AG10803 (cell line): ENCODE data around the gene TRPM5.

Experiments
- DNase-seq: peaks from one replicate; pipeline ENCODE4 v3.0.0; 2010; ENCODE audit warnings: low read depth
- H3K4me3 ChIP-seq: 2 replicates; pipeline ENCODE4 v1.5.1; 2011; ENCODE audit warnings: mild to moderate bottlenecking, low read length, control low read depth
- CTCF ChIP-seq: conservative IDR thresholded peaks from 2 replicates; pipeline ENCODE4 v1.5.1; 2011; ENCODE audit warnings: mild to moderate bottlenecking, low read length, control low read depth, inconsistent platforms

Gene TRPM5

DNA sequence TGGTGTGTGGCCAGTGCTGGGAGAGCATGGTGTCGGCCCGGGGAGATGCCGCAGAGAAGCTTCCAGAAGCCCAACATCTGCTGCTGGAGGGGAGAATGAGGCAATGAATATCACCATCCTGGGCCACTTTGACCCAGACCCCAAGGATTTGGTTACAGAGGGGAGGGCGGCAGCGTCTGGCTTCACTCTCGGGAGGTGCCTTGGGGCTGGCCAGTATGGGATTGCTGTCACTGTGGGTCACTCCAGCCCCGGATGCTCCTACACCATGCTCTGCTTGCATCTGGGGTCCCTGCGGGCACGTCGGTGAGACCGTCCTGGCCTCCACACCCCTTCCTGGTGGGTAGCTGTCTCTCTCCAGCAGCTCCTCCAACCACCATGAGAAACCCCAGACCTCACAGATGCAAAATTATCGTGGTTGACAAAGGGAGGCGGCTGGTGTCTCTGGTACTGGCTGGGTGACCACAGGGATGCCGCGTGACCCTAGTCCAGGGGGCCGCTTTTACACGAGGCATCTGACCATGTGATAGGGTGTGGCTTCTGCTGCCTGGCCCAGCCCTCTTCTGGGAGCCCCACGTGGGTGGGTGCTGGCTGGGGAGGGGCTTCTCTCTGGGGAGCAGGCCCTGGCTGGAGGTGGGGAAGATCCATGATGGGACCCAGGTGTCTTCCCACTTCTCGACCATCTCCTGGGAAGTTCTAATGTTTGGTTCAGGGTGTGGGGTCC, 6.2 kb upstream of the TRPM5 start:
- no peak for TF ChIP-seq CTCF
- H3K4me3 ChIP-seq: no peak overlapping the region
- no peak for DNase-seq

DNA sequence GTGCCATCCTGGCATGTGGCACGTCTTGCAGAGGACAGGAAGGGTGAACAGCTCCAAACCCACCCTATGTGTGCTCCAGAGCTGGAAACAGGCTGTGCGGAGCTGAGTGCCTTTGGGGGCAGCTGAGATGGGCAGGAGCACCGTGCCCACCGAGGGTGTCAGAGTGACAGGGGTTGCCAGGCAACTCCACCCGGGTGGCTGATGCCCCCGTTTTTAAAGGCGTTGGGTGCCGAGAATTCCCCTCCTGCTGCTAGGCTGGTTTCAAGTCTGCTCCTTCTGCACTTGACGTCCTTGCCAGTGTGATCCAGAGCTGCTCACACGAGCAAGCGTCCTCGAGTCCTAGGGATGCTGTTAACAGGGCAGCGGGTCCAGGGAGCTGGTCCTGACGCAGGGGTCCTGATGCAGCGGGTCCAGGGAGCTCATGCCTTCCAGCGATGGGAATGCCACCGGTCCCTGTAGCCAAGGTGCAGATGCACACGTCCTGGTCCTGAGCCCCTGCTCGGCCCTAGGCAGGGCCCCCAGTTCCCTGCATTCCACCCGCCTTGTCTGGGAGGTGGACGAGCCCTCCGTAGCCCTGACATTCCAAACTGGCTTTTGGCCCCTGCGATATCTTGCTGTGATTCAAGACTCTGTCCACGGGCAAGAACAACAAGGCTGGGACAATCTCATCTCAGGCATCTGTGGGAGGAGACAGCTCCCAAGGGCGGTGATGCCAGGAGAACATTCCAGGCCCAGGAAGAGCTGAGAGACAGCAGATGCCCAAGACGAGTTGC, 5.4 kb upstream of the TRPM5 start:
- DNase-seq: no peak
- TF ChIP-seq CTCF: no peak
- no peak overlapping the region for H3K4me3 ChIP-seq

DNA sequence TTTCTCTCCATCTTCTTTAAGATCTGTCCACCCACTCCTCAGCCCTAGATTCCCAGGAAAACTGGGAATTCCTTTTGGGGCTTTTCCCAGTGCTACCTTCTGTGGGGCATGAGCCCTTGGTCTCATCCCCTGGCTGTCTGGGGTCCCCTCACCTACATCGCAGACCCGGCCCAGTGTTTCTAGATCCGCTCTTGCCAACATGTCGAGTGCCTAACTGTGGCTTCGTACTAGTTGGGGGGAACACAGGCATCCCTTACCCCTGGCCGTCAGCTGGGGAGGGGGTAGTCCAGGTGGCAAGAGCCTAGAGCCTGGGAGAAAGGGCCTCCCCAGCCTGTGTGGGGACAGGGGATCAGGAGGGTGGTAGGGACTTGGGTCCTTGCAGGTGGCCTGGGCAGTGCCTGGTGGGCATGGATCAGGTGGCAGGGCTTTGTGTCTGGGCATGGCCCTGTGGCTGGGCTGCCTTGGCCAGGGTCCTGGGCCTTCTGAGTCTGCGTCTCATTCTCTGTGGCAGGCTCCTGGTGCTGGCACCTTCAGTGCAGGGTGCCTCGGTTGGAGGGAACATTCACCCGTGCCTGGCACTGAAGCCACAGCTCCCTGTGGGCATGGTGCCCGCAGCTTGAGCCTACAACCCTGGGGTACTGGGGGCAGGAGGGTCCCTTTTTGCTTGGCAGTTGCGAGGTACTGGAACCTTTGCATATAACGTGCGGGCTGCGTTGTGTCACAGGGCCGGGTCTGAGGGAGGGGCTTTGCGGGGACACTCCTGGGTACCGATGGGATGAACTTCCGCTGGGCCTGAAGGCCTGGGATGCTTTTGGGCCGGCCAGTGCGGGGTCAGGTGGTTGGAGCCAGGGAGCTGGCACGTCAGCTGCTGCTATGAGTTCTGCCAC, 4.6 kb upstream of the TRPM5 start:
- no peak for DNase-seq
- TF ChIP-seq CTCF: no peak
- H3K4me3 ChIP-seq: no peak overlapping the region

DNA sequence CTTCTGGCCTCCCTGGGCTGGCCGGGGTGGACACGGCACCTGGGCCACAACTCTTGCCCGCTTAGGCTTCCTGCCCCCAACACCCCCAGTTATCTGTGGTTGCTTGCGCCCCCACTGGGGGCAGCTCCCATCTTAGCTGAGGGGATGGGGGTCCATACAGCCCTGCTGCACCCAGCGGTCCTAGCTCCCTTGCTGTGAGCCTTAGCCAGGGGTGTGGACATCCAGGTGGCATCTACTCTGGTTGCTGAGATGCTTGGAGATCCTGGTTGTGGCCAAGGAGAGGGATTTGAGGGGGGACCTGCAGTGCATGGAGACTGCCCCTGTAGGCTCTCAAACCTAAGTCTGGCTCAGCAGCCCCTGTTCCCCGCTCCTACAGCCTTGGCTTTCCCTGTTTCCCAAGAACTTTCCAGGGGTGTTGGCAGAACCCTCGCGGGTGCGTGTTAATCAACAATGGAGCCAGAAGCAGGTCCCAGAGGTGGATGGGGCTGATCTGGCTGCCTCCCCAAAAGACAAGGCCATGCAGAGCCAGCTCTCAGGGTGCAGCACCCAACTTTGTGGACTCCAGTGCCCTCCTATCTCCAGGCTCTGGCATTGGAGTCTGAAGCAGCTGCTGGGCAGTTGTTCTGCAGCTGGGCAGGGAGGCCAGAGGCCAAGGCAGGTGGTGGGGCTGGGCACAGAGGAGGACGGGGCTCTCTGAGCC, 3.8 kb upstream of the TRPM5 start:
- no peak for TF ChIP-seq CTCF
- no peak for DNase-seq
- H3K4me3 ChIP-seq: no peak overlapping the region

- peak; percentile 8 for DNase-seq
- H3K4me3 ChIP-seq: no peak overlapping the region
- TF ChIP-seq CTCF: no peak
Measured at GRCh38 chr11:2447253-2447950, 3.1 kb upstream of the TRPM5 start.

DNA sequence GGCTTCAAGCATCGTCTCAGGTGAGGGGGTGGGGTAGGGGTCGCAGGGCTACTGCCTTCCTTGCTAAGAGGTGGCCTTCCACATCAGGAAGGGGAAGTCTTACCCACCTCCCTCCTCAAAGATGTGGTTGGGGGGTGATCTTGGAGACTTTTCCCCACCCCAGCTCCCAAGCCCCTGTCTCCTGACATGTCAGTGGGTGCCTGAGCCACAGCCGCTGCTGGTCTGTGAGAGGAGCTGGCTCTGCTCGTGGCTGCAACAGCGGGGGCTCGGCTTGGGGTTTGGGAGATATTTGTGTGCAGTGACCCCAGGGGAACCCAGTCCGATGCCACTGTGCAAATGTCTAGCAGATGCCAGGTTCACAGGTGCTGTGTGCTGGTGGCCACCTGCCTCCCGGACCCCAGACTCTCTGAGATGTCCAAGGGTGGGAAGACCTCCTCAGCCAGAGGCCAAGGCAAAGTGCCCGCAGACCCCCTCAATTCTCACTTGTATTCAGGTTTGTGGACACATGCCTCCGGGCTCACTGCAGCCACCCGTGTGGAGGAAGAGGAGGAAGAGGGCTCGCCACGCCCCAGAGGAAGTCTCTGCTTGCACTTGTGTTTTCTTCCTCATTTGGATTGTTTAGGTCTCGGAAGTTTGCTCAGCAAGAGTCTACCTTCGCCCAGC, 2.4 kb upstream of the TRPM5 start:
- DNase-seq: no peak
- TF ChIP-seq CTCF: no peak
- no peak overlapping the region for H3K4me3 ChIP-seq
